Astrocyte (in vitro differentiated cells and primary cell): ENCODE measurements around the gene KCNMA1.

Experiments
- CTCF ChIP-seq: IDR thresholded peaks from 2 replicates; pipeline ENCODE4 v1.5.1; 2011; ENCODE audit warnings: low read depth, mild to moderate bottlenecking, inconsistent platforms, low read length, moderate library complexity; ENCODE audit not compliant: insufficient read depth
- EZH2 ChIP-seq: IDR thresholded peaks from 2 replicates; pipeline ENCODE4 v1.6.1; 2012; ENCODE audit warnings: mild to moderate bottlenecking, low read length, inconsistent platforms; ENCODE audit not compliant: insufficient read depth

GRCh38 chr10:77034795-77035194, 602.8 kb downstream of the KCNMA1 start:
- TF ChIP-seq CTCF (no peak), EZH2 (no peak)
